Measurements from ENCODE around the gene TRMT61A. TPM values are rescaled to one million over a fixed set of nuclear protein-coding genes. Genes with fewer than 3 reads are reported as not detected.

Gene TRMT61A
- total RNA-seq, 2 donors from 2014 or later: 4.4 to 7.4 TPM

DNA sequence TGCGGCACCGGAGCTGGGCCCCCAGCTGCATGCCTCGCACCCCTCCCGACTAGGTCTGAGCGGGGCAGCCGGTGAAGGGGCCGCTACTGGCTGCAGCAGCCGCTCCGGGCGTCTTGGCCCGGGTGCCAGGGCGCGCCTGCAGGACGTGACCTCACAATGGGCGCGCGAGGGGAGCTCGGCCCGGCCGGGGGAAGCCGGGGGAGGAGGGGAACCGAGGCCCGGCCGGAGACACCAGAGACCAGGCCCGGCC is 33.1 kb downstream of the TRMT61A start:
- H3K4me1 ChIP-seq: peaks cover 0 to 60% of the 10 kb centered on the region in 2 donors
- no peaks in the 10 kb centered on the region for H3K27me3 ChIP-seq
- peaks cover 14% of the 10 kb centered on the region for H3K36me3 ChIP-seq
- DNase-seq (ENCODE audit: low spot score): no peak
- H3K9me3 ChIP-seq: no peaks in the 10 kb centered on the region
- peak overlapping the region; percentile 88 to 95 for H3K27ac ChIP-seq
- TF ChIP-seq, protein P1, sequence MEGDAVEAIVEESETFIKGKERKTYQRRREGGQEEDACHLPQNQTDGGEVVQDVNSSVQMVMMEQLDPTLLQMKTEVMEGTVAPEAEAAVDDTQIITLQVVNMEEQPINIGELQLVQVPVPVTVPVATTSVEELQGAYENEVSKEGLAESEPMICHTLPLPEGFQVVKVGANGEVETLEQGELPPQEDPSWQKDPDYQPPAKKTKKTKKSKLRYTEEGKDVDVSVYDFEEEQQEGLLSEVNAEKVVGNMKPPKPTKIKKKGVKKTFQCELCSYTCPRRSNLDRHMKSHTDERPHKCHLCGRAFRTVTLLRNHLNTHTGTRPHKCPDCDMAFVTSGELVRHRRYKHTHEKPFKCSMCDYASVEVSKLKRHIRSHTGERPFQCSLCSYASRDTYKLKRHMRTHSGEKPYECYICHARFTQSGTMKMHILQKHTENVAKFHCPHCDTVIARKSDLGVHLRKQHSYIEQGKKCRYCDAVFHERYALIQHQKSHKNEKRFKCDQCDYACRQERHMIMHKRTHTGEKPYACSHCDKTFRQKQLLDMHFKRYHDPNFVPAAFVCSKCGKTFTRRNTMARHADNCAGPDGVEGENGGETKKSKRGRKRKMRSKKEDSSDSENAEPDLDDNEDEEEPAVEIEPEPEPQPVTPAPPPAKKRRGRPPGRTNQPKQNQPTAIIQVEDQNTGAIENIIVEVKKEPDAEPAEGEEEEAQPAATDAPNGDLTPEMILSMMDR (IDR thresholded peaks at IDR 0.05): no peak
- peak overlapping the region; percentile 97 to 99 for H3K4me3 ChIP-seq

DNA sequence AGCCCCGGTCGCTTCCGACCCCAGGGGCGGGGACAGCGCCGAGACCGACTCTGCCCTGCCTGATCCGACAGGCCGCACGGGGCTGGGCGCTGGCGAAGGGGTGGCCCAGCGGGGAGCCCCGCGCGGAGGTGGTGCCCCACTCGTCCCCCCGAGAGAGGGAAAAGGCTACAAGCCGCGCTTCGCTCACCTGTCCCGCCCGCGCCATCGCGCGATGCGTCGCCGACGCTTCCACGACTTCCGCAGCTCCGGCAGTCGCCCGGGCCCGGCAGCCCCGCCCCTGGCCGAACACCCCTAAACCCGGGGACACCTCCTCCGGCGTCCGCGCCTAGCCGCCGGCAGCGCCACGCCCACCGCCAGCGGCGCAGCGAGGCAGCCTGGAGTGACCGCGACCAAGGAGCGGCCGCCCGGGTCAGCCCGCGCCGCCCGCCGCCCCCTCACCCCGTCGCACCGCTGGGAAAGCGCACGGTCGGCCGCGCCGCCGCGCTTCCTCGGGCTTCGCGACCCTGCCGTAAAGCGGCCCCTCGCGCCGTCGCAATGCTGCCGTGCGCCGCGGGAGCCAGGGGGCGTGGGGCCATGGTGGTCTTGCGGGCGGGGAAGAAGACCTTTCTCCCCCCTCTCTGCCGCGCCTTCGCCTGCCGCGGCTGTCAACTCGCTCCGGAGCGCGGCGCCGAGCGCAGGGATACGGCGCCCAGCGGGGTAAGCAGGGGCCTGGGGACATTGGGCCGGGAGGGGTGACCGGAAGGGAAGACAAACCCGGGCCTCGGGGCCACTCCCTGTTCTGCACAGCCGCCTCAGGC is 33.6 kb downstream of the TRMT61A start, which contains the start of the genes BAG5 and COA8:
Gene BAG5, minus strand, starts transcription at position 229 of the 797 bp plus-strand sequence. CDS start 1,493 bp downstream, outside the sequence.
Gene COA8, plus strand, starts transcription at position 532 of the 797 bp plus-strand sequence. Its CDS starts 42 bp downstream, at position 574.
- TF ChIP-seq, protein P1 (IDR thresholded peaks at IDR 0.05): peak in 1 of 2 donors; percentile 51
- H3K27ac ChIP-seq: peak within 1 kb of the TSS; percentile 88 to 95
- DNase-seq (ENCODE audit: low spot score): no peak
- H3K36me3 ChIP-seq: peaks cover 14% of the 10 kb centered on the region
- H3K27me3 ChIP-seq: no peaks in the 10 kb centered on the region
- H3K9me3 ChIP-seq: no peaks in the 10 kb centered on the region
- H3K4me1 ChIP-seq: peaks cover 0 to 55% of the 10 kb centered on the region in 2 donors
- H3K4me3 ChIP-seq: peak within 1 kb of the TSS; percentile 97 to 99

DNA sequence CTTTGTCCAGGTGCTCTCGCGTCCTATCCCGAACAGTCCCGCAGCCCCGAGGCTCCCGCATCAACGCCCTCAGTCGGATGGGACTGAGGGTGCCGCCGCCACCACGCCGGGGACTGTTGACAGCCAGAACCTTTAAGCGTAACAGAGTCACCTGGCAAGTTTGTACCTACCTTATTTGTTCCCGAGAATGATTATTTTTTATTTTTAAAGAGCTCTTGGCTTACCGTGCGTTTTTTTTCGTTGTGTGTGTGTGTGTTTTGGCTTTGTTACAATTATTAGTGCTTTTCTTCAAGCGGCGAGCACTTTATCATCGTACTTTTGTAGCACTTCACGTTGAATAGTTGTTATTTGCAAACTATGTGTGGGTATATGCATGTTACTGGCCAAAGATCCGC is 34.2 kb downstream of the TRMT61A start:
- no peak for DNase-seq (ENCODE audit: low spot score)
- H3K4me1 ChIP-seq: peaks cover 0 to 49% of the 10 kb centered on the region in 2 donors
- TF ChIP-seq, protein P1 (IDR thresholded peaks at IDR 0.05): peak in 1 of 2 donors; percentile 15

DNA sequence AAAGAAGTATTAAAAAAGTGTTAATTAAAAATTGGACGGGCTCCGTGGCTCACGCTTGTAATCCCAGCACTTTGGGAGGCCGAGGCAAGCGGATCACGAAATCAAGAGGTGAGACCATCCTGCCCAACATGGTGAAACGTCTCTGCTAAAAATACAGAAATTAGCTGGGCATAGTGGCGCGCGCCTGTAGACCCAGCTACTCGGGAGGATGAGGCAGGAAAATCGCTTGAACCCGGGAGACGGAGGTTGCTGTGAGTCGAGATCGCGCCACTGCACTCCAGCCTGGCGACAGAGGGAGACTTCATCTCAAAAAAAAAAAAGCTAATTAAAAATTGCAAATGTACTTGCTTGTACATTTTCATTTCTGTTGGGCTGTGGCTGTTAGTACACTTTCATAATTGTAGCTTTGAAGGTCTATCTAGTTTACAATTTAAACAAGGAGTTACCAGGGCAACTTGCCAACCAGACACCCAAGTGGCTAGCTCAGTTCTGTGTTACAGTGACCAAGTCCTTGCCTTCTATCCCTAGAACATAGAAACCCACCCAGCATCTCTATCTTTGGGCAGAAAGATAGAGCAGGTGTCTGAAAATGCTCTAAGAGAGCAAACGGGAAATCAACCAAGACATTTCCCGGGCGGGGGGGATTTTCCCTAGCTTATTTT is 35.0 kb downstream of the TRMT61A start:
- TF ChIP-seq, protein P1 (IDR thresholded peaks at IDR 0.05): no peak
- peaks cover 0 to 46% of the 10 kb centered on the region in 2 donors for H3K4me1 ChIP-seq
- H3K9me3 ChIP-seq: no peaks in the 10 kb centered on the region
- no peaks in the 10 kb centered on the region for H3K27me3 ChIP-seq
- DNase-seq (ENCODE audit: low spot score): no peak
- peaks cover 14% of the 10 kb centered on the region for H3K36me3 ChIP-seq
- peak overlapping the region; percentile 97 to 99 for H3K4me3 ChIP-seq
- H3K27ac ChIP-seq: no peak overlapping the region

More for the DNA sequence above, 34.2 kb downstream of the TRMT61A start:
- H3K9me3 ChIP-seq: no peaks in the 10 kb centered on the region
- peak overlapping the region; percentile 97 to 99 for H3K4me3 ChIP-seq
- H3K36me3 ChIP-seq: peaks cover 14% of the 10 kb centered on the region
- peak overlapping the region; percentile 88 to 95 for H3K27ac ChIP-seq
- H3K27me3 ChIP-seq: no peaks in the 10 kb centered on the region

DNA sequence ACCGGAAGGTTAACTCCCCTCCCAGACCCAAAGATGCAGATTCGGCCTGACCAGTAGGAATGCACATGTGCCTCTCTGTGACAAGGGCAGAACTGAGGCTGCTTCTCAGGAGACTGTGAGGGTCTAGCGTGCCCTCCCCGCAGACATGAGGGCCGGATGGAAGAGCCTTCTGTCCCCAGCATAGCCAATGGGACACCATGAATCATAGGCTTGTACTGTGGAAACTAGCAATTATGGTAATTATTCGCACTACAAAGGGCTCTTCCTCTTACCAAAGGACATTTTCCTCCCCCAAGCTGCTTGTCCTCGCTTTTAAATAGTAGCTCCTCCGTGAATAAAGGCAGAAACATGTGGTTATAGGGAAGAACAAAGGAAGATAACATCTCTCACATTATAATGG is 40.0 kb downstream of the TRMT61A start:
- peaks cover 18% of the 10 kb centered on the region for H3K36me3 ChIP-seq
- no peak for DNase-seq (ENCODE audit: low spot score)
- H3K27ac ChIP-seq: no peak overlapping the region
- TF ChIP-seq, protein P1 (IDR thresholded peaks at IDR 0.05): no peak
- peaks cover 0 to 17% of the 10 kb centered on the region in 2 donors for H3K4me1 ChIP-seq
- H3K9me3 ChIP-seq: no peaks in the 10 kb centered on the region
- H3K4me3 ChIP-seq: no peak overlapping the region
- H3K27me3 ChIP-seq: no peaks in the 10 kb centered on the region

Measured in right atrium auricular region (tissue), 2 donors.